Hepatocyte (in vitro differentiated cells): ENCODE measurements around the gene CCDC172. TPM values are rescaled to one million over a fixed set of nuclear protein-coding genes. Genes with fewer than 3 reads are reported as not detected.

ENCODE experiments used
- DNase-seq: peaks from one replicate; pipeline ENCODE4 v3.0.0-alpha.2; 2016; ENCODE audit warnings: low spot score
- H2AFZ ChIP-seq: fragments of 200-600 bp; sonication (generic); 2 replicates; pipeline ENCODE4 v1.6.0; 2016; ENCODE audit warnings: antibody characterized with exemption, mild to moderate bottlenecking
- H3K27ac ChIP-seq: fragments of 200-600 bp; sonication (generic); 2 replicates; pipeline ENCODE4 v1.5.1; 2016; ENCODE audit warnings: mild to moderate bottlenecking
- H3K27me3 ChIP-seq: fragments of 200-600 bp; sonication (generic); 2 replicates; pipeline ENCODE4 v1.6.1; 2016
- H3K36me3 ChIP-seq: fragments of 200-600 bp; sonication (generic); replicated peaks from 2 replicates; pipeline ENCODE4 v1.5.1; 2016; ENCODE audit warnings: low read depth; ENCODE audit not compliant: insufficient read depth
- H3K4me1 ChIP-seq: fragments of 200-600 bp; sonication (generic); 2 replicates; pipeline ENCODE4 v1.5.1; 2016; ENCODE audit warnings: mild to moderate bottlenecking, moderate library complexity; ENCODE audit not compliant: insufficient read depth
- H3K4me2 ChIP-seq: fragments of 200-600 bp; sonication (generic); 2 replicates; pipeline ENCODE4 v1.6.0; 2016
- H3K4me3 ChIP-seq: fragments of 200-600 bp; sonication (generic); 2 replicates; pipeline ENCODE4 v1.5.1; 2016; ENCODE audit warnings: mild to moderate bottlenecking
- H3K79me2 ChIP-seq: fragments of 200-600 bp; sonication (generic); 2 replicates; pipeline ENCODE4 v1.6.0; 2017; ENCODE audit warnings: mild to moderate bottlenecking
- H3K9me2 ChIP-seq: fragments of 200-600 bp; sonication (generic); replicated peaks from 2 replicates; pipeline ENCODE4 v1.6.0; 2017; ENCODE audit warnings: mild to moderate bottlenecking; ENCODE audit not compliant: insufficient read depth
- H3K9me3 ChIP-seq: fragments of 200-600 bp; sonication (generic); 2 replicates; pipeline ENCODE4 v1.5.1; 2016; ENCODE audit warnings: low read depth, mild to moderate bottlenecking
- H4K20me1 ChIP-seq: fragments of 200-600 bp; sonication (generic); 2 replicates; pipeline ENCODE4 v1.6.0; 2016; ENCODE audit warnings: mild to moderate bottlenecking; ENCODE audit not compliant: insufficient read depth, poor library complexity, severe bottlenecking
- CTCF ChIP-seq: fragments of 200-600 bp; sonication (generic); IDR thresholded peaks from 2 replicates; pipeline ENCODE4 v1.5.1; 2016; ENCODE audit warnings: antibody characterized with exemption, mild to moderate bottlenecking; ENCODE audit not compliant: poor library complexity
- EZH2 ChIP-seq: fragments of 200-600 bp; sonication (generic); IDR thresholded peaks from 2 replicates; pipeline ENCODE4 v1.6.1; 2016; ENCODE audit warnings: antibody characterized with exemption, mild to moderate bottlenecking, borderline replicate concordance
- EZH2phosphoT487 ChIP-seq: fragments of 200-600 bp; sonication (generic); IDR thresholded peaks from one replicate; pipeline ENCODE4 v1.6.1; 2018; ENCODE audit warnings: antibody characterized with exemption, mild to moderate bottlenecking, low read depth, moderate library complexity; ENCODE audit not compliant: unreplicated experiment, severe bottlenecking
- WGBS: methylation state at CpG from one replicate; pipeline ENCODE4 v1.1.6; 2016; ENCODE audit warnings: low lambda C conversion rate; ENCODE audit errors: missing lambda C conversion rate; 5-methylcytosine and 5-hydroxymethylcytosine counted together
- polyA plus RNA-seq: library from polyadenylated mRNA; unstranded; fragments of >200 nt; fragmentation: Nextera tagmentation; extraction: Ambion mirVana; gene quantifications from 2 replicates; pipeline ENCODE4 v1.2.1, GENCODE V29; 2016
- total RNA-seq: library from RNA; depleted of rRNA; stranded (reverse); fragments of >200 nt; gene quantifications from 2 replicates; pipeline ENCODE4 v1.2.3, GENCODE V29; 2014

Gene CCDC172
- total and polyA plus RNA-seq, 2 experiments from 2014 or later: not detected

GRCh38 chr10:116398224-116398623 lies 74.0 kb downstream of the CCDC172 start:
- TF ChIP-seq CTCF: no peak
- TF ChIP-seq EZH2phosphoT487: no peak
- TF ChIP-seq EZH2: no peak
- Histone ChIP-seq H3K27me3 (no peaks in the 10 kb centered on the region), H2AFZ (no peak overlapping the region), H3K4me1 (no peaks in the 10 kb centered on the region), H3K9me3 (no peaks in the 10 kb centered on the region), H4K20me1 (no peaks in the 10 kb centered on the region), H3K27ac (no peak overlapping the region), H3K36me3 (no peaks in the 10 kb centered on the region), H3K9me2 (no peaks in the 10 kb centered on the region), H3K4me3 (no peak overlapping the region), H3K4me2 (no peak overlapping the region), H3K79me2 (no peaks in the 10 kb centered on the region)
- no peak for DNase-seq
- 67% methylated on average over 5 of the region's 5 CpGs for WGBS

GRCh38 chr10:116402858-116403257 lies 78.6 kb downstream of the CCDC172 start:
- WGBS: 92% methylated on average over 3 of the region's 3 CpGs
- no peak for DNase-seq
- Histone ChIP-seq H3K4me1 (no peaks in the 10 kb centered on the region), H3K4me2 (no peak overlapping the region), H3K9me2 (no peaks in the 10 kb centered on the region), H3K36me3 (no peaks in the 10 kb centered on the region), H3K27me3 (no peaks in the 10 kb centered on the region), H3K27ac (no peak overlapping the region), H3K4me3 (no peak overlapping the region), H4K20me1 (no peaks in the 10 kb centered on the region), H3K9me3 (no peaks in the 10 kb centered on the region), H3K79me2 (no peaks in the 10 kb centered on the region), H2AFZ (no peak overlapping the region)
- no peak for TF ChIP-seq EZH2phosphoT487
- no peak for TF ChIP-seq CTCF
- no peak for TF ChIP-seq EZH2

GRCh38 chr10:116403740-116404250 lies 79.5 kb downstream of the CCDC172 start:
- no peaks in the 10 kb centered on the region for H3K4me1 ChIP-seq
- H3K27ac ChIP-seq: no peak overlapping the region
- H2AFZ ChIP-seq: no peak overlapping the region
- no peaks in the 10 kb centered on the region for H4K20me1 ChIP-seq
- no peaks in the 10 kb centered on the region for H3K9me2 ChIP-seq
- no peak overlapping the region for H3K4me2 ChIP-seq
- no peaks in the 10 kb centered on the region for H3K79me2 ChIP-seq
- H3K4me3 ChIP-seq: no peak overlapping the region
- TF ChIP-seq EZH2phosphoT487 (no peak), EZH2 (no peak), CTCF (no peak)
- WGBS: 77% methylated on average over 6 of the region's 6 CpGs
- DNase-seq: no peak
- H3K9me3 ChIP-seq: no peaks in the 10 kb centered on the region
- no peaks in the 10 kb centered on the region for H3K36me3 ChIP-seq
- H3K27me3 ChIP-seq: no peaks in the 10 kb centered on the region

GRCh38 chr10:116408719-116409118 lies 84.5 kb downstream of the CCDC172 start:
- Histone ChIP-seq H3K4me2 (no peak overlapping the region), H3K36me3 (no peaks in the 10 kb centered on the region), H3K27me3 (no peaks in the 10 kb centered on the region), H3K27ac (no peak overlapping the region), H3K4me1 (no peaks in the 10 kb centered on the region), H2AFZ (no peak overlapping the region), H3K9me3 (no peaks in the 10 kb centered on the region), H3K9me2 (no peaks in the 10 kb centered on the region), H3K79me2 (no peaks in the 10 kb centered on the region), H3K4me3 (no peak overlapping the region), H4K20me1 (no peaks in the 10 kb centered on the region)
- WGBS: 66% methylated on average over 7 of the region's 7 CpGs
- TF ChIP-seq CTCF (no peak), EZH2phosphoT487 (no peak), EZH2 (no peak)
- DNase-seq: no peak
